GM23248 (cell line): Measurements from ENCODE around the gene RWDD2A. TPM values are rescaled to one million over a fixed set of nuclear protein-coding genes. Genes with fewer than 3 reads are reported as not detected.

Source experiments
- DNase-seq: peaks from one replicate; pipeline ENCODE4 v3.0.0-alpha.2; 2015
- H2AFZ ChIP-seq: fragments of 200-600 bp; sonication (generic); 2 replicates; pipeline ENCODE4 v1.6.1; 2016; ENCODE audit warnings: antibody characterized with exemption
- H3F3A ChIP-seq: fragments of 200-600 bp; sonication (generic); 2 replicates; pipeline ENCODE4 v1.6.1; 2016; ENCODE audit warnings: mild to moderate bottlenecking, antibody characterized with exemption, mixed run types; ENCODE audit not compliant: insufficient read depth
- H3K27ac ChIP-seq: fragments of 200-600 bp; sonication (generic); 2 replicates; pipeline ENCODE4 v1.5.1; 2016; ENCODE audit warnings: mild to moderate bottlenecking
- H3K27me3 ChIP-seq: fragments of 200-600 bp; sonication (generic); replicated peaks from 2 replicates; pipeline ENCODE4 v1.6.1; 2016; ENCODE audit warnings: mild to moderate bottlenecking; ENCODE audit not compliant: insufficient read depth
- H3K36me3 ChIP-seq: fragments of 200-600 bp; sonication (generic); 2 replicates; pipeline ENCODE4 v1.6.1; 2016; ENCODE audit warnings: low read depth, mild to moderate bottlenecking
- H3K4me1 ChIP-seq: fragments of 200-600 bp; sonication (generic); 2 replicates; pipeline ENCODE4 v1.6.1; 2016; ENCODE audit warnings: mild to moderate bottlenecking; ENCODE audit not compliant: insufficient read depth
- H3K4me2 ChIP-seq: fragments of 200-600 bp; sonication (generic); one replicate; pipeline ENCODE4 v1.6.1; 2016; ENCODE audit warnings: mild to moderate bottlenecking; ENCODE audit not compliant: unreplicated experiment
- H3K4me3 ChIP-seq: fragments of 200-600 bp; sonication (generic); 2 replicates; pipeline ENCODE4 v1.5.1; 2016; ENCODE audit warnings: mild to moderate bottlenecking
- H3K79me2 ChIP-seq: fragments of 200-600 bp; sonication (generic); 2 replicates; pipeline ENCODE4 v1.6.1; 2016; ENCODE audit warnings: mild to moderate bottlenecking; ENCODE audit not compliant: insufficient read depth
- H3K9ac ChIP-seq: fragments of 200-600 bp; sonication (generic); 2 replicates; pipeline ENCODE4 v1.6.1; 2016; ENCODE audit warnings: mild to moderate bottlenecking
- H3K9me2 ChIP-seq: fragments of 200-600 bp; sonication (generic); 2 replicates; pipeline ENCODE4 v1.6.1; 2016; ENCODE audit warnings: mixed run types, mild to moderate bottlenecking, moderate library complexity; ENCODE audit not compliant: insufficient read depth
- H3K9me3 ChIP-seq: fragments of 200-600 bp; sonication (generic); one replicate; pipeline ENCODE4 v1.6.1; 2017; ENCODE audit warnings: low read depth
- H4K20me1 ChIP-seq: fragments of 200-600 bp; sonication (generic); 2 replicates; pipeline ENCODE4 v1.6.0; 2016; ENCODE audit not compliant: insufficient read depth
- EZH2 ChIP-seq: fragments of 200-600 bp; sonication (generic); IDR thresholded peaks from 2 replicates; pipeline ENCODE4 v1.6.1; 2018; ENCODE audit warnings: antibody characterized with exemption, mild to moderate bottlenecking; ENCODE audit not compliant: insufficient read depth, poor library complexity, severe bottlenecking
- EZH2phosphoT487 ChIP-seq: fragments of 200-600 bp; sonication (generic); IDR thresholded peaks from 2 replicates; pipeline ENCODE4 v1.6.1; 2018; ENCODE audit warnings: antibody characterized with exemption, moderate library complexity, mild to moderate bottlenecking, low read depth; ENCODE audit not compliant: insufficient read depth
- WGBS, 2 experiments: methylation state at CpG; one replicate each; pipeline ENCODE4 v1.1.6; 2015 to 2017; ENCODE audit warnings: low lambda C conversion rate in 2 of 2, low coverage in 1 of 2; ENCODE audit errors: missing lambda C conversion rate in 2 of 2; 5-methylcytosine and 5-hydroxymethylcytosine counted together
- in situ Hi-C: fragments of 300-500 bp; cut with MboI; formaldehyde crosslinking; loops from 2 replicates; pipeline ENCODE4 v1.15.0; 2020
- polyA plus RNA-seq: library from polyadenylated mRNA; unstranded; fragments of >200 nt; fragmentation: Nextera tagmentation; extraction: Ambion mirVana; gene quantifications from 2 replicates; pipeline ENCODE4 v1.2.1, GENCODE V29; 2016
- total RNA-seq: library from RNA; depleted of rRNA; stranded (reverse); fragments of >200 nt; shearing (Covaris generic); gene quantifications from 2 replicates; pipeline ENCODE4 v1.2.3, GENCODE V29; 2014

The RWDD2A gene
- total and polyA plus RNA-seq, 2 experiments from 2014 or later, result 4.4 to 5.5 TPM

DNA sequence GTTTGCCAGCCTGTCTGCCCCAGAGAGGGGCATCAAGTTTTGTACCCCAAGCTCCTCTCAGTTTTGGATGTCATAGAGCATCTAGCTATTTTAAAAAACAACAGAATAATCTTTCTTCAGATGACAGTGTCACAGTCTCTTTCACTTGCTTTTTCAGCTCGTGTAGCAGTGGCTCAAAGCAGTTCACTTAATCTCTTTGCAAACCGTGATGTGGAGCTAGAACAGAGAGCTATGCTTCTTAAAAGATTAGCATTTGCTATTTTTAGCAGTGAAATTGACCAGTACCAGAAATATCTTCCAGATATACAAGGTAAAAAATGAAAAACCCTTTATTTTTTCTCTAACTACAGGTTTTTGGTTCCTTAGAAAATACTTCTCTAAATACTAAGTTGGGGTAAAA, 37.4 kb upstream of the RWDD2A start:
- in situ Hi-C loops, result no loop called here
- Histone ChIP-seq H2AFZ (no peak overlapping the region), H3K4me3 (no peak overlapping the region), H3K79me2 (no peaks in the 10 kb centered on the region), H4K20me1 (no peaks in the 10 kb centered on the region), H3K4me2 (no peak overlapping the region), H3K36me3 (peaks cover 18% of the 10 kb centered on the region), H3K27me3 (no peaks in the 10 kb centered on the region), H3K9ac (no peak overlapping the region), H3F3A (no peaks in the 10 kb centered on the region), H3K27ac (no peak overlapping the region), H3K9me2 (no peaks in the 10 kb centered on the region), H3K9me3 (no peaks in the 10 kb centered on the region), H3K4me1 (no peaks in the 10 kb centered on the region)
- TF ChIP-seq EZH2, result no peak
- no peak for TF ChIP-seq EZH2phosphoT487
- 88 to 89% methylated on average over 2 of the region's 2 CpGs for WGBS, 2 experiments
- no peak for DNase-seq

DNA sequence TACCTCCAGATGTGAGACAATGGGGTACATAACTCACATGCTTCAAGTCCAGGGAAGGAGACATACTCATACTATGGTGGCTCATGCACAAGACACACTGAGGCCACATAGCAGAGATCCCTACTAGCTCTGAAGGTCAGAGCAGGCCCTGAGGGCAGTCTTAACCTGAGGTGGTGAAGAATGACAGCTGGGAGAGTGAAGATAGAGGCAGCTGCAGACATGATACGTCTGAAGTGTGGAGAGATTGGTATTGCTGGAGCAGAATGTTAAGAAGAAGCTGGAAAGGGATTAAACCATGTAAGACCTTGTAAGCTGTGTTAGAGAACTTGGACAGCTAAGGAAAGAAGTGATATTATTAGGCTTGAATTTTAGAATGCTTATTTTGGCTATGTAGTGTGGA, 33.0 kb upstream of the RWDD2A start:
- no peak overlapping the region for H3K27ac ChIP-seq
- no peaks in the 10 kb centered on the region for H3K9me2 ChIP-seq
- H2AFZ ChIP-seq, result no peak overlapping the region
- WGBS, 2 experiments, result 59 to 74% methylated on average over 1 of the region's 1 CpG
- no peak overlapping the region for H3K4me2 ChIP-seq
- no peak for TF ChIP-seq EZH2phosphoT487
- TF ChIP-seq EZH2, result no peak
- no peaks in the 10 kb centered on the region for H4K20me1 ChIP-seq
- no peak overlapping the region for H3K9ac ChIP-seq
- peaks cover 24% of the 10 kb centered on the region for H3F3A ChIP-seq
- H3K36me3 ChIP-seq, result peaks cover 9% of the 10 kb centered on the region
- in situ Hi-C loops, result no loop called here
- no peaks in the 10 kb centered on the region for H3K4me1 ChIP-seq
- DNase-seq, result no peak
- H3K4me3 ChIP-seq, result no peak overlapping the region
- H3K9me3 ChIP-seq, result no peaks in the 10 kb centered on the region
- no peaks in the 10 kb centered on the region for H3K27me3 ChIP-seq
- H3K79me2 ChIP-seq, result no peaks in the 10 kb centered on the region

DNA sequence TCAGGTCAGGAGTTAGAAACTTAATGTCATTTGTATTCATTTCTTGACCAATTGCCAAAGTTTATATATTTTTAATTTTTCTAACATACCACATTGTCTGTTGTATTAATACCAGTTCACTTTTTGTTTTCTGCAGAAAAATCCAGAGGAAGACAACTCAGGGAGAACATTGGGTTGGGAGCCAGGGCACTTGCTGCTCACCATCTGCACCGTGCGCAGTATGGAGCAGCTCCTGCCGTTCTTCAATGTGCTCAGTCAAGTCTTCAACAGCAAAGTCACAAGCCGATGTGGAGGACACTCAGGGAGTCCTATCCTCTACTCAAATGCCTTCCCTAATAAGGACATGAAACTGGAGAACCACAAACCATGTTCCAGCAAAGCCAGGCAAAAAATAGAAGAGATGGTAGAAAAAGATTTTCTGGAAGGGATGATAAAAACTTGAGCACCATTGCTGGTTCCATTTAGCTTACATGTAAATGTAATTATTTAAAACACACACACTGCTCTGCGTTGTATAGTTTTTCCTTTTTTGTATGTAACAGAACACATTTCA, 25.4 kb upstream of the RWDD2A start:
- in situ Hi-C loops, result no loop called here
- no peak overlapping the region for H3K27ac ChIP-seq

DNA sequence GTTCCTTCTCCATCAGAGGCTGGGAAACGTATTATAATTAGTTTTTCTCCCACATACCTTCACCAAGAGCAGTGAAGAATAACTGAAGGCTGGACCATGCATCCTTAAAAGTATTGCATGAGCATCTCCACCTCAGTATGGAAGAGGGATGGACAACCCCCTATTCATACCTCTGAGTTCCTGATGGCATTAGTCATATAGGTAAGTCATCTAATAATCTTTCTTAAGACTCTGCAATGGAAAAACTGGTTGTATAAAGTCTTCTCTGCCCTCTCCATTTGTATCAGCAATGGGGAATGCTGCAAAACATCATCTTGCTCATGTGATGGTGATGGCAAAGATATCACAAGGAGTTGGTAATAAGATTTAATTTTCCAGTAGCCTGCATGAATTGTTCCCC, 24.6 kb upstream of the RWDD2A start:
- H2AFZ ChIP-seq, result no peak overlapping the region
- no peaks in the 10 kb centered on the region for H4K20me1 ChIP-seq
- H3K79me2 ChIP-seq, result no peaks in the 10 kb centered on the region
- no peak overlapping the region for H3K4me2 ChIP-seq
- TF ChIP-seq EZH2phosphoT487 (no peak), EZH2 (no peak)
- 96 to 100% methylated on average over 1 of the region's 1 CpG for WGBS, 2 experiments
- H3K9ac ChIP-seq, result no peak overlapping the region
- H3K4me1 ChIP-seq, result no peaks in the 10 kb centered on the region
- H3K4me3 ChIP-seq, result no peak overlapping the region
- no peaks in the 10 kb centered on the region for H3K9me2 ChIP-seq
- DNase-seq, result no peak
- H3K27ac ChIP-seq, result no peak overlapping the region
- peaks cover 79% of the 10 kb centered on the region for H3F3A ChIP-seq
- H3K36me3 ChIP-seq, result peaks cover 85% of the 10 kb centered on the region
- no peaks in the 10 kb centered on the region for H3K9me3 ChIP-seq
- in situ Hi-C loops, result no loop called here
- no peaks in the 10 kb centered on the region for H3K27me3 ChIP-seq

More for the DNA sequence above, 25.4 kb upstream of the RWDD2A start:
- Histone ChIP-seq H4K20me1 (no peaks in the 10 kb centered on the region), H3K27me3 (no peaks in the 10 kb centered on the region), H3K4me1 (no peaks in the 10 kb centered on the region), H3K4me3 (no peak overlapping the region), H3K79me2 (no peaks in the 10 kb centered on the region), H3K36me3 (peaks cover 78% of the 10 kb centered on the region), H3K9me3 (no peaks in the 10 kb centered on the region), H2AFZ (no peak overlapping the region), H3F3A (peaks cover 81% of the 10 kb centered on the region), H3K4me2 (no peak overlapping the region), H3K9me2 (no peaks in the 10 kb centered on the region), H3K9ac (no peak overlapping the region)
- TF ChIP-seq EZH2phosphoT487 (no peak), EZH2 (no peak)
- WGBS, 2 experiments, result 85 to 91% methylated on average over 5 of the region's 5 CpGs
- DNase-seq, result no peak

DNA sequence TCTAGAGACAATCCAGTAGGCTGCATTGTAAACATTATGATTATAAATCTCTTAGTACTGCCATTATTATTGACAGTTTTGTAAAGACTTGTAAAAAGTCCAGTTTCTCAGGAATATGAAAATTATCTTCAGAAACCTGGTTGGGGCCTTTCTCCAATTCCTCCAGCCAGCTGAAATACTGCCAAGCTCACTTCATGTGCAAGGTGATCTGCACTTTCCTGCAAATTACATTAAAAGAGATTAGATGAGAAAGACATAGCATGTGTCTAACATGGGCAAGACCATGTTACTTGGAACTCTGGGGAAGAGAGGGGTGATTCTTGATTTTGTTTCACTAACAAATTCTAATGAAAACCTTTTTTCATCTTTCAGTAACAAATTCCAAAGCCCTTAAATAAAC, 24.1 kb upstream of the RWDD2A start:
- TF ChIP-seq EZH2 (no peak), EZH2phosphoT487 (no peak)
- Histone ChIP-seq H3K27ac (no peak overlapping the region), H3K79me2 (no peaks in the 10 kb centered on the region), H3K4me3 (no peak overlapping the region), H3K9me3 (no peaks in the 10 kb centered on the region), H4K20me1 (no peaks in the 10 kb centered on the region), H3K9me2 (no peaks in the 10 kb centered on the region), H3K4me2 (no peak overlapping the region), H3F3A (peaks cover 75% of the 10 kb centered on the region), H3K4me1 (no peaks in the 10 kb centered on the region), H3K36me3 (peaks cover 91% of the 10 kb centered on the region), H3K27me3 (no peaks in the 10 kb centered on the region), H3K9ac (no peak overlapping the region), H2AFZ (no peak overlapping the region)
- no peak for DNase-seq
- in situ Hi-C loops, result no loop called here
